A549 (cell line): ENCODE measurements around the gene ACBD6. TPM values are rescaled to one million over a fixed set of nuclear protein-coding genes. Genes with fewer than 3 reads are reported as not detected.

ENCODE experiments used
- ATAC-seq, 2 experiments: fragments of 200-7000 bp in 1 of 2; fragments of >200 bp in 1 of 2; cut with Nextera tagmentation in 1 of 2; cut with Tn5 transposase in 1 of 2; 3 replicates each; pipeline versions ENCODE4 v1.8.0 to v1.9.1; 2018 to 2020; ENCODE audit warnings: mild to moderate bottlenecking in 1 of 2, moderate library complexity in 1 of 2
- CTCF ChIA-PET: fragments of 300-600 bp; sonication (Branson Sonifier 250); formaldehyde crosslinking; extraction: SDS; loops from one replicate; lab custom pipeline; 2021; ENCODE audit warnings: antibody characterized with exemption, inconsistent platforms; lab: Yijun Ruan, JAX
- POLR2A ChIA-PET: fragments of 350-600 bp; formaldehyde crosslinking; extraction: SDS; loops from one replicate; lab custom pipeline; 2021; ENCODE audit warnings: antibody characterized with exemption, inconsistent platforms; lab: Yijun Ruan, JAX
- DNase-seq, 2 experiments: peaks; one replicate each; pipeline versions ENCODE4 v3.0.0 to v3.0.0-alpha.2; 2011 to 2016; ENCODE audit warnings: low read depth in 1 of 2, low spot score in 1 of 2
- FAIRE-seq: peaks from 2 replicates; lab custom pipeline; 2011; peaks lifted over from hg19 to GRCh38; lab: Jason Lieb, UNC
- H3K27ac ChIP-seq, 2 experiments: fragments of >200 bp; sonication (Bioruptor Twin); formaldehyde crosslinking; 3 replicates each; pipeline ENCODE4 v1.5.1; 2016 to 2017
- H3K4me1 ChIP-seq: fragments of >200 bp; sonication (Bioruptor Twin); formaldehyde crosslinking; 3 replicates; pipeline ENCODE4 v1.6.1; 2016
- H3K4me2 ChIP-seq: fragments of >200 bp; sonication (Bioruptor Twin); formaldehyde crosslinking; 3 replicates; pipeline ENCODE4 v1.6.1; 2016
- H3K4me3 ChIP-seq: fragments of >200 bp; sonication (Bioruptor Twin); formaldehyde crosslinking; 3 replicates; pipeline ENCODE4 v1.5.1; 2016
- H3K9me3 ChIP-seq: fragments of >200 bp; sonication (Bioruptor Twin); formaldehyde crosslinking; 3 replicates; pipeline ENCODE4 v1.6.1; 2016
- BHLHE40 ChIP-seq: IDR thresholded peaks from 2 replicates; pipeline ENCODE4 v1.6.1; 2012; ENCODE audit warnings: low read depth, low read length, inconsistent platforms
- CBX2 ChIP-seq: fragments of 200-600 bp; sonication (generic); IDR thresholded peaks from 2 replicates; pipeline ENCODE4 v1.6.1; 2016; ENCODE audit warnings: low read depth, mild to moderate bottlenecking, borderline replicate concordance
- CBX8 ChIP-seq: fragments of 200-600 bp; sonication (generic); IDR thresholded peaks from 2 replicates; pipeline ENCODE4 v1.6.1; 2016
- CHD2 ChIP-seq: fragments of 150-350 bp; IDR thresholded peaks from 2 replicates; pipeline ENCODE4 v1.6.1; 2014; ENCODE audit warnings: low read length; ENCODE audit not compliant: partially characterized antibody
- FOSB ChIP-seq: fragments of 250-450 bp; sonication (Bioruptor Pico); IDR thresholded peaks from 2 replicates; pipeline ENCODE4 v1.5.0; 2020; ENCODE audit warnings: mild to moderate bottlenecking, moderate library complexity
- FOXS1 ChIP-seq: fragments of 250-450 bp; sonication (Bioruptor Pico); IDR thresholded peaks from 2 replicates; pipeline ENCODE4 v1.5.0; 2020; ENCODE audit warnings: mild to moderate bottlenecking, moderate library complexity
- HOXB5 ChIP-seq: fragments of 250-450 bp; sonication (Bioruptor Pico); IDR thresholded peaks from 2 replicates; pipeline ENCODE4 v1.5.0; 2020; ENCODE audit warnings: mild to moderate bottlenecking, moderate library complexity
- JUN ChIP-seq, 2 experiments: fragments of >200 bp; sonication (Bioruptor Twin); formaldehyde crosslinking; IDR thresholded peaks; 2 replicates in 1 of 2; 3 replicates in 1 of 2; pipeline ENCODE4 v1.6.1; 2016 to 2017
- MYC ChIP-seq: IDR thresholded peaks from 2 replicates; pipeline ENCODE4 v1.6.1; 2012; ENCODE audit warnings: mild to moderate bottlenecking, inconsistent platforms, low read length, improper control_type of control experiment, borderline replicate concordance
- NFE2L2 ChIP-seq: fragments of 150-350 bp; conservative IDR thresholded peaks from 2 replicates; pipeline ENCODE4 v1.6.1; 2014; ENCODE audit warnings: low read length
- PBX3 ChIP-seq: IDR thresholded peaks from 2 replicates; pipeline ENCODE4 v1.6.1; 2012
- RAD21 ChIP-seq, 2 experiments: fragments of >200 bp in 1 of 2; sonication (Bioruptor Twin) in 1 of 2; formaldehyde crosslinking in 1 of 2; IDR thresholded peaks in 1 of 2; conservative IDR thresholded peaks in 1 of 2; 2 replicates in 1 of 2; 3 replicates in 1 of 2; pipeline ENCODE4 v1.6.1; 2012 to 2018; ENCODE audit warnings: inconsistent platforms in 1 of 2
- SMC3 ChIP-seq: fragments of >200 bp; sonication (Bioruptor Twin); formaldehyde crosslinking; IDR thresholded peaks from 3 replicates; pipeline ENCODE4 v1.6.1; 2018; ENCODE audit warnings: inconsistent platforms
- TP53 ChIP-seq: fragments of 250-450 bp; sonication (Bioruptor Pico); IDR thresholded peaks from 2 replicates; pipeline ENCODE4 v1.5.0; 2021; ENCODE audit warnings: mild to moderate bottlenecking, moderate library complexity
- ZC3H11A ChIP-seq: fragments of 450-650 bp; IDR thresholded peaks from 2 replicates; pipeline ENCODE4 v1.6.1; 2014; ENCODE audit warnings: antibody characterized with exemption, mild to moderate bottlenecking
- WGBS: methylation state at CpG from one replicate; pipeline ENCODE4 v1.1.6; 2017; ENCODE audit errors: missing lambda C conversion rate; 5-methylcytosine and 5-hydroxymethylcytosine counted together
- polyA plus RNA-seq, 4 experiments: library from polyadenylated mRNA; depleted of rRNA in 3 of 4; stranded (reverse); fragments of >200 nt; fragmentation: RNase III in 1 of 4; extraction: RNeasy Plus Mini Kit Qiagen cat#74134 plus additional on column Dnase treatment in 1 of 4; gene quantifications; 2 replicates in 3 of 4; 3 replicates in 1 of 4; pipeline ENCODE4 v1.2.3, GENCODE V29; 2011 to 2017
- TF ChIP-seq, protein P1 (sequence below): IDR thresholded peaks from 2 replicates; pipeline ENCODE4 v1.6.1; 2012
- TF ChIP-seq, protein P2 (sequence below): fragments of 250-450 bp; sonication (Bioruptor Pico); IDR thresholded peaks from 2 replicates; pipeline ENCODE4 v1.5.0; 2021; ENCODE audit warnings: mild to moderate bottlenecking, moderate library complexity, borderline replicate concordance
- TF ChIP-seq, protein P3 (sequence below): fragments of >200 bp; sonication (Bioruptor Twin); formaldehyde crosslinking; IDR thresholded peaks from 3 replicates; pipeline ENCODE4 v1.5.1; 2016
- TF ChIP-seq, protein P4 (sequence below): fragments of 150-350 bp; IDR thresholded peaks from 2 replicates; pipeline ENCODE4 v1.6.1; 2014; ENCODE audit warnings: low read depth, mild to moderate bottlenecking, low read length

The ACBD6 gene
- polyA plus RNA-seq, 2 of the 4 experiments (the other 2 are of a cell fraction) = 61.4 to 91.3 TPM

DNA sequence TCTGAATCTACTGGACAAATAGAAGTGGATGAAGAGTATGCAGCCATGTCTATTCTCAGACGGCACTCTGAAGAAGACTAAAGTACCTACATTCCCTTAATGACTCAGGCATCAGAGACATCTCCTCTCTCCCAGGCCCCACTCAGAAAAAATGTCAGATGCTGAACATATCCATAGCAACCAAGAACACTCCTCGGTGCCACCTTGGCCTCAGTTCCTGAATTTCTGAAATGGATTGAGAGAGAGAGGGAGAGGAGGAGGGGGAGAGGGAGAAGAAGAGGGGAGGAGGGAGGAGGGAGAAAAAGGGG, 40.4 kb upstream of the ACBD6 start:
- Histone ChIP-seq H3K4me2 (no peak overlapping the region), H3K4me1 (peaks cover 8% of the 10 kb centered on the region; the same call in 2 of the 3 replicates), H3K27ac (peak overlapping the region in 1 of 2 experiments; percentile 52; a peak in 3 of 6 replicates), H3K4me3 (no peak overlapping the region), H3K9me3 (no peaks in the 10 kb centered on the region)
- CTCF ChIA-PET = interaction anchor here (1.0 kb wide), 1 partner anchor 257 kb away, joined by 4 read pairs; no protein-coding TSS in a partner anchor
- 57% methylated on average over 2 of the region's 2 CpGs for WGBS
- ATAC-seq = peak in 1 of 2 experiments; percentile 53; a peak in 3 of 6 replicates
- no peak for TF ChIP-seq HOXB5
- TF ChIP-seq, protein P1, sequence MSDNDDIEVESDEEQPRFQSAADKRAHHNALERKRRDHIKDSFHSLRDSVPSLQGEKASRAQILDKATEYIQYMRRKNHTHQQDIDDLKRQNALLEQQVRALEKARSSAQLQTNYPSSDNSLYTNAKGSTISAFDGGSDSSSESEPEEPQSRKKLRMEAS = no peak
- TF ChIP-seq, protein P2, sequence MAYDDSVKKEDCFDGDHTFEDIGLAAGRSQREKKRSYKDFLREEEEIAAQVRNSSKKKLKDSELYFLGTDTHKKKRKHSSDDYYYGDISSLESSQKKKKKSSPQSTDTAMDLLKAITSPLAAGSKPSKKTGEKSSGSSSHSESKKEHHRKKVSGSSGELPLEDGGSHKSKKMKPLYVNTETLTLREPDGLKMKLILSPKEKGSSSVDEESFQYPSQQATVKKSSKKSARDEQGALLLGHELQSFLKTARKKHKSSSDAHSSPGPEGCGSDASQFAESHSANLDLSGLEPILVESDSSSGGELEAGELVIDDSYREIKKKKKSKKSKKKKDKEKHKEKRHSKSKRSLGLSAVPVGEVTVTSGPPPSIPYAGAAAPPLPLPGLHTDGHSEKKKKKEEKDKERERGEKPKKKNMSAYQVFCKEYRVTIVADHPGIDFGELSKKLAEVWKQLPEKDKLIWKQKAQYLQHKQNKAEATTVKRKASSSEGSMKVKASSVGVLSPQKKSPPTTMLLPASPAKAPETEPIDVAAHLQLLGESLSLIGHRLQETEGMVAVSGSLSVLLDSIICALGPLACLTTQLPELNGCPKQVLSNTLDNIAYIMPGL (CRISPR knock-in tag) = no peak
- TF ChIP-seq, protein P3, sequence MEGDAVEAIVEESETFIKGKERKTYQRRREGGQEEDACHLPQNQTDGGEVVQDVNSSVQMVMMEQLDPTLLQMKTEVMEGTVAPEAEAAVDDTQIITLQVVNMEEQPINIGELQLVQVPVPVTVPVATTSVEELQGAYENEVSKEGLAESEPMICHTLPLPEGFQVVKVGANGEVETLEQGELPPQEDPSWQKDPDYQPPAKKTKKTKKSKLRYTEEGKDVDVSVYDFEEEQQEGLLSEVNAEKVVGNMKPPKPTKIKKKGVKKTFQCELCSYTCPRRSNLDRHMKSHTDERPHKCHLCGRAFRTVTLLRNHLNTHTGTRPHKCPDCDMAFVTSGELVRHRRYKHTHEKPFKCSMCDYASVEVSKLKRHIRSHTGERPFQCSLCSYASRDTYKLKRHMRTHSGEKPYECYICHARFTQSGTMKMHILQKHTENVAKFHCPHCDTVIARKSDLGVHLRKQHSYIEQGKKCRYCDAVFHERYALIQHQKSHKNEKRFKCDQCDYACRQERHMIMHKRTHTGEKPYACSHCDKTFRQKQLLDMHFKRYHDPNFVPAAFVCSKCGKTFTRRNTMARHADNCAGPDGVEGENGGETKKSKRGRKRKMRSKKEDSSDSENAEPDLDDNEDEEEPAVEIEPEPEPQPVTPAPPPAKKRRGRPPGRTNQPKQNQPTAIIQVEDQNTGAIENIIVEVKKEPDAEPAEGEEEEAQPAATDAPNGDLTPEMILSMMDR = no peak
- no peak for FAIRE-seq
- POLR2A ChIA-PET = no interaction called here
- DNase-seq = no peak

GRCh38 chr1:180542113-180542837, 39.9 kb upstream of the ACBD6 start:
- Histone ChIP-seq H3K4me1 (peaks cover 8% of the 10 kb centered on the region; the same call in 2 of the 3 replicates), H3K27ac (peak overlapping the region in 1 of 2 experiments; percentile 52; a peak in 4 of 6 replicates), H3K4me3 (no peak overlapping the region), H3K9me3 (no peaks in the 10 kb centered on the region), H3K4me2 (no peak overlapping the region)
- 55% methylated on average over 9 of the region's 9 CpGs for WGBS
- no peak; a peak in 1 of 6 replicates for ATAC-seq
- TF ChIP-seq FOSB = no peak
- TF ChIP-seq MYC = no peak
- TF ChIP-seq JUN (IDR thresholded peaks at IDR 0.05) = no peak
- no peak for TF ChIP-seq CHD2
- no peak for TF ChIP-seq RAD21 (conservative IDR thresholded peaks at IDR 0.05 in 1 of 2, IDR thresholded peaks at IDR 0.05 in 1 of 2)
- TF ChIP-seq CBX2 = no peak
- TF ChIP-seq, protein P2 (CRISPR knock-in tag) = no peak
- TF ChIP-seq PBX3 = no peak
- TF ChIP-seq TP53 (CRISPR knock-in tag) = no peak
- no peak for TF ChIP-seq NFE2L2
- TF ChIP-seq, protein P4, sequence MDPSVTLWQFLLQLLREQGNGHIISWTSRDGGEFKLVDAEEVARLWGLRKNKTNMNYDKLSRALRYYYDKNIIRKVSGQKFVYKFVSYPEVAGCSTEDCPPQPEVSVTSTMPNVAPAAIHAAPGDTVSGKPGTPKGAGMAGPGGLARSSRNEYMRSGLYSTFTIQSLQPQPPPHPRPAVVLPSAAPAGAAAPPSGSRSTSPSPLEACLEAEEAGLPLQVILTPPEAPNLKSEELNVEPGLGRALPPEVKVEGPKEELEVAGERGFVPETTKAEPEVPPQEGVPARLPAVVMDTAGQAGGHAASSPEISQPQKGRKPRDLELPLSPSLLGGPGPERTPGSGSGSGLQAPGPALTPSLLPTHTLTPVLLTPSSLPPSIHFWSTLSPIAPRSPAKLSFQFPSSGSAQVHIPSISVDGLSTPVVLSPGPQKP = no peak
- TF ChIP-seq BHLHE40 = no peak
- TF ChIP-seq ZC3H11A = no peak
- no peak for TF ChIP-seq SMC3
- no peak for TF ChIP-seq CBX8
- no peak for TF ChIP-seq FOXS1 (CRISPR knock-in tag)
- CTCF ChIA-PET = interaction anchor here (1.0 kb wide), 1 partner anchor 258 kb away, joined by 4 read pairs; no protein-coding TSS in a partner anchor
- POLR2A ChIA-PET = no interaction called here
- DNase-seq = no peak
- FAIRE-seq = no peak
